H7 (cell line): Measurements from ENCODE around the gene SERTAD2. TPM values are rescaled to one million over a fixed set of nuclear protein-coding genes. Genes with fewer than 3 reads are reported as not detected.

Experiments used
- DNase-seq: peaks from one replicate; pipeline ENCODE4 v3.0.0; 2012
- H3K27me3 ChIP-seq: 2 replicates; pipeline ENCODE4 v1.6.0; 2011; ENCODE audit warnings: mild to moderate bottlenecking, low read length; ENCODE audit not compliant: control insufficient read depth, insufficient read depth
- H3K36me3 ChIP-seq: replicated peaks from 2 replicates; pipeline ENCODE4 v1.5.1; 2011; ENCODE audit warnings: low read length; ENCODE audit not compliant: control insufficient read depth, insufficient read depth
- H3K4me3 ChIP-seq: 2 replicates; pipeline ENCODE4 v1.5.1; 2011; ENCODE audit warnings: low read depth, mild to moderate bottlenecking, control low read depth, low read length, moderate library complexity; ENCODE audit not compliant: insufficient read depth
- total RNA-seq: library from RNA; depleted of rRNA; stranded (reverse); fragments of >200 nt; shearing (Covaris generic); gene quantifications from 2 replicates; pipeline ENCODE4 v1.2.3, GENCODE V29; 2014

SERTAD2 gene
- total RNA-seq, 1 experiment from 2014 or later, result 4.0 TPM

DNA sequence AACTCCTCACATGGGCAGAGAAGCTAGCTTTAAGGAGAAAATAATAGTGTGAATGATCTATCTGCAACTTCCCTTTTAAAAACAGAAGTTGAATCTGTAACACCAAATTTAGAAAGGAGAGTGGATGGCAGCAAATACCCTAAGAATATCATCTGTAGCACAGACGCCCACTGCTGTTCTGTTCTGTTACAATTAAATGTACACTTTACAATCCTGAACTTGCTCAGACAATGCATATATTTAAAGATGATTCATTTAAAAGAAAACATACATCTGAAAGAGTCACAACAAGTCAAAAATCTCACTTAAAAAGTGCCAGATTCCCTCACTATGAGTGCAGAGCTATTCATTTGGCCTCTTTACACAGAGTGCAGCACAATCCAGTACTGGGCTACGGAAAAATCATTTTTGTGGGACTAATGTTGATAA is 8.0 kb upstream of the SERTAD2 start:
- DNase-seq, result no peak
- no peaks in the 10 kb centered on the region for H3K36me3 ChIP-seq
- H3K4me3 ChIP-seq, result no peak overlapping the region
- H3K27me3 ChIP-seq, result no peaks in the 10 kb centered on the region

DNA sequence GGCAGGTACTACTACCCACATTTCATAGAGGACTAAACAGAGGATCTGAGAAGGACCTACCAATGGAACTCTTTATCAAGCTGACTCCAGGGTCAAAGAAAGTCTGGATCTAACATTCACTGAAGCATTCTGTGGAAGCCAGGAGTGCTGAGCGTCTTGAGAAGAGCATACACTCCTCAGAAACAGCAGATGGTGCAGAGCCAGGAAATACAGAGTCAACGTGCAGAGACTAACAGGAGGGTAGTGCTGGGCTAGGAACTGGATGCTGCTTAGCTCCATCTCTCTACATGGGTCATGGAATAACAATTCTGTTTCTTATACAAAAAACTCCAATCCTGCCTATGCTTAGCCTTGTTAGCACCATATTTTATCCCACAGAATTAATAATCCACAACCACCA is 5.5 kb upstream of the SERTAD2 start:
- no peak for DNase-seq
- peaks cover 6% of the 10 kb centered on the region for H3K27me3 ChIP-seq
- no peak overlapping the region for H3K4me3 ChIP-seq
- no peaks in the 10 kb centered on the region for H3K36me3 ChIP-seq

GRCh38 chr2:64658269-64658668 is 4.6 kb upstream of the SERTAD2 start:
- Histone ChIP-seq H3K36me3 (no peaks in the 10 kb centered on the region), H3K27me3 (peaks cover 6% of the 10 kb centered on the region), H3K4me3 (no peak overlapping the region)
- no peak for DNase-seq

DNA sequence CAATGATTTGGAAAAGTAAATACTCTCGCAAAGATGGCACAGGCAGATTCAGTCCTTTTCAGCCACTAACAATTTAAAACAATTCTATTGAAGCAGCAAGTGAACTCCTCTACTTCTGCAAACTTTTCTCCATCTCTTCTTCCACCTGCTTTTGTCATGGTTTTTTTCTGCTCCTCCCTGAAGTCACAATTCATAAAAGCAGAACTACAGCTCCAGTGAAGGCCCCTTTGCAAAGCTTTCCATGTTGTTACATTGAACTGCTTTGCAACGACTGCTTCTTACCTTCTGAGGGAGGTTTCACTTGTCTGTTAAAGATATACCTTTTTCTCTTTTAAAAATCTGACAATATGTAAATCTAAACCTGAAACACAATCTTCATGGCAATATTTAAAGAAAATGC is 3.7 kb upstream of the SERTAD2 start:
- H3K36me3 ChIP-seq, result no peaks in the 10 kb centered on the region
- no peak for DNase-seq
- H3K4me3 ChIP-seq, result no peak overlapping the region
- peaks cover 6% of the 10 kb centered on the region for H3K27me3 ChIP-seq

DNA sequence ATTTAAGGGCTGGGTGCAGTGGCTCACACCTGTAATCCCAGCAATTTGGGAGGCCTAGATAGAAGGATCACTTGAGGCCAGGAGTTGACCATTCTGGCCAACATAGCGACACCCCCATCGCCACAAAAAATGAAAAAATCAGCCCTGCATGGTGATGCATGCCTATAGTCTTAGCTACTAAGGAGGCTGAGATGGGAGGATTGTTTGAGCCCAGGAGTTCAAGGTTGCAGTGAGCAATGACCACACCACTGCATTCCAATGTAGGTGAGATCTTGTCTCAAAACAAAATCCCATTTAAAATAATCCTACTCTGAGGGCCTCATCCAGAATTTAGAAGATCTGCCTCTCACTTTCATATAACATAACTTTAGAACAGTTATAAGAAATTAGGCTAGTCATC is 2.7 kb upstream of the SERTAD2 start:
- Histone ChIP-seq H3K4me3 (no peak overlapping the region), H3K27me3 (peaks cover 11% of the 10 kb centered on the region), H3K36me3 (no peaks in the 10 kb centered on the region)
- DNase-seq, result no peak

GRCh38 chr2:64655873-64656272 is 2.2 kb upstream of the SERTAD2 start:
- no peak for DNase-seq
- Histone ChIP-seq H3K27me3 (peaks cover 11% of the 10 kb centered on the region), H3K4me3 (no peak overlapping the region), H3K36me3 (no peaks in the 10 kb centered on the region)

DNA sequence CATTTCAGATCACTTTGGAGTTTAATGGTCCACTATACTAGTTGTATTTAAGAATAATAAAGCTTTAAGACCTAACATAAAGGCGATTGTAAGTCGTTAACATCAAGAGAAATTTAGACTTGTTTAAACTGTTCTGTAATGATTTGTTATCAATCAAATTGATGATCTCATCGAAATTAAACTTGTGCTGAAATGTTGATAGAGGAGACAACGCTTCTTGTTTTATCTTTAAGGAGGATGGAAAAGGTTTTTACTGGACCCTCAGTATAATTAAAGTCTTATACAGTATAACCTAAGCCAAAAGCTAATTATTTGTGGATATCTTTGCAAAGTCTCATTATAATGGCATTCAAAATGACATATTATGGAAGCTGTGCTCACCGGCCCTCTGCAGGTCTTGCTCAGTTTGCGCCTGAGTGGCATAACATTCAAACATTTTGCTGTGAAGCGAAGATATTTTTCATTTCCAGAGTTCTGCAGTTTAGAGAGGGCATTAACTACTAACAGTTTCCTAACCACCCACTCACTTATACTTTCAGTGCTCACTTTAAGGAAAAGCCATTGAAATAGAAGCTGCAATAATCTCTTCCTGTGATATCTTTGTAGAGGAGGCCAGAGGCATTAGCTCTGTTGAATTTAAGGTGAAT is 1.4 kb upstream of the SERTAD2 start:
- peak overlapping the region; percentile 72 for H3K4me3 ChIP-seq
- DNase-seq, result no peak
- peaks cover 11% of the 10 kb centered on the region for H3K27me3 ChIP-seq
- no peaks in the 10 kb centered on the region for H3K36me3 ChIP-seq

GRCh38 chr2:64654063-64654811 is 524 bp upstream of the SERTAD2 start:
- Histone ChIP-seq H3K4me3 (peak overlapping the region; percentile 72), H3K36me3 (no peaks in the 10 kb centered on the region), H3K27me3 (peaks cover 11% of the 10 kb centered on the region)
- DNase-seq, result no peak

DNA sequence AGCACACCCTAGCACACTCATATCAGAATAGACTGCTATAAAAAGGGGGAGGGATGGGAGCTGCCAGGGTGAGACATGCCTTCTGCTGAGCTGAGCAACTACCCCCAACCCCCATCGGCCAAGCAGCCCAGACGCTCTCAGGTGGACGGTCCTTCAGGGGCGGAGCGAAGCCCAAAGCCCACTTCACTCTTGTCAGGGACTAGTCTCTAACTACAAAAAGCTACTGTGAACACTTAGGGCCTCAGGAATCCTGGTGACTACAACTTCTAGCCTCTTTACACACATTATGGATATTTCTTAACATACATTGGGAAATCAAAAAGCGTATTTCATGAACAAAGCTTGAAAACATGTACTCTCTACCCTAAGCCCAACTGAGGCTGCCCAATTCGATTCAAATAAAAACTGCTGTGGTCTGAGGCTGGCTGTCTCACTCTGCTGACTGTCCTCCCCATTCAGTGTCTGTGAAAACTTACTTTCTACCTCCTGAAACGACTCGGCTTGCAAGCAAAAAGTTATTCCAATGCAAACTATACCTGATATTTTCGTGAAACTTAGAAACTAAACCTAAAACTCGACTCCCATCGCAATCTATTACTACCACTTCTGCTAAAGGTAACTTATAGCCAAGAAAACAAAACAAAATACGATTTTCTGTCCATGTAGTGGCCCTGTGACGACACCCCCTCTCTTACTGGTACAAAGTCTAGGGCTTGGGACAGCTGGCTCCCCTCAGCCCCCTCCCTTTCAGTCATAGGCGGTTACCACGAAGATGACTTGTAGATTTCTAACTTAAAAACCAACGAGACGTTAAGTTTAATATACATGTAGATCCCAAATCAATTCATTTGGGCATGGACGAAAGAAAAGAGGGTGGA is 1.2 kb downstream of the SERTAD2 start:
- DNase-seq, result peak; percentile 62
- no peaks in the 10 kb centered on the region for H3K36me3 ChIP-seq
- H3K27me3 ChIP-seq, result peaks cover 11% of the 10 kb centered on the region
- peak overlapping the region; percentile 75 for H3K4me3 ChIP-seq

DNA sequence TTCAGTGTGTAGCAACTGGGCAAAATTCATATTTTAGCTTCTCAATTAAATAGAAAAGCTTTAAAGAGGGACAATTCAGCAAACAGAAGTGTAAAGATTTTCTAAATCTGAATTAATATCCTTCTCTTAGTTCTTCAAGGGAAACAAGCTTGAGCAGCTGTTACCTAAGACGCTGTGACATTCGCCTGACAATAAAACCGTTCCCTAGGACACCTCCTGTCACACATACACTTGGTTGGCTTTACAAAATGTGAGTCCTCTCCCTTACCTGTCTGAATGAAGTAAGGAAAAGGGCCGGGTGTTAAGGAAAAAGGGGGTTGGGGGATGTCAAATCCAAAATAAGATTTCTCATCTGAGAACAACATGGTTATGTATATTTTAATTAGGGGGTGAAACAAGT is 2.1 kb downstream of the SERTAD2 start:
- no peaks in the 10 kb centered on the region for H3K36me3 ChIP-seq
- peaks cover 11% of the 10 kb centered on the region for H3K27me3 ChIP-seq
- H3K4me3 ChIP-seq, result no peak overlapping the region
- DNase-seq, result no peak

GRCh38 chr2:64650722-64651338 is 2.9 kb downstream of the SERTAD2 start:
- DNase-seq, result no peak
- Histone ChIP-seq H3K36me3 (no peaks in the 10 kb centered on the region), H3K4me3 (no peak overlapping the region), H3K27me3 (peaks cover 11% of the 10 kb centered on the region)

- DNase-seq, result no peak
- Histone ChIP-seq H3K36me3 (no peaks in the 10 kb centered on the region), H3K27me3 (peaks cover 11% of the 10 kb centered on the region), H3K4me3 (no peak overlapping the region)
Observed at GRCh38 chr2:64650296-64650695, 3.4 kb downstream of the SERTAD2 start.

DNA sequence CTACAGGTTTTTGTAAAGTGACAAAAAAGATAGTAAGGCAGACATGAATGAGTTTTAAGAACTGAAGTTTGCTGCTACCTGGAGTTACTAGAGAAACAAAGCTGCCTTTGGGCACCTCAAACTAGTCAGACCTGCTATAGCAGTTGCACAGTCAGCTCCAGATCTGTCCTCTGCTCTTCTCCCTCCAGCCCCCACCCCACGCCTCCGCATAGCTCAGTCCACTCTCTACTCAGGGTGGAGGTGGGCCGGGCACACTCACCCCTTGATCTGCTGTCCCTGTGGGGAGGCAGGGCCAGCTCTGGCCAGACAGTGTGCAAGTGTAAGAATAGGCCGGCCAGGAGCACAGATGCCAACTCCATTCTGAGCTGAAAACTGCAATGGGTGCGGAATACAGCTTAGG is 4.1 kb downstream of the SERTAD2 start:
- no peak overlapping the region for H3K4me3 ChIP-seq
- DNase-seq, result no peak

DNA sequence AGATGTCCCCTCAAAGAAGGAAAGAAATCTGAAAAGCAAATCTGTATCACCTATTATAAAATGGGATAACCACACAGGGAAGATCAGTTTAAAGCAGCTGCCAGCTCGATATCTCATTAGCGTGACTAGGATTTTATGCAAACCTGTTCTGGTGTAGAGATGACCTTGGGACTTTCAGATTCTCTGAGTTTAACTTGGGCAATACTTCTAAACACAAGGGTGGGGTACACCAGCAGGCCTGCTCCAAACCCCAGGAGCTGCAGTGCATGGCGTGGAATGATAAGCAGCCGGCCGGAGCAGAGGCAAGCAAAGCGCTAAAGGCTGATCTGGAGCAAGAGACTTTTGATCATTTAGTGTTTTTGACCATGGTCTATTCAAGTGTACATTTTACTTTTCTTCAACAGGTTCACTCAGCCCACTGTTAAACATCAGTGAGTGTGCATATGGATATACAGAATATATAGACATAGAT is 4.7 kb downstream of the SERTAD2 start:
- DNase-seq, result no peak
- Histone ChIP-seq H3K4me3 (no peak overlapping the region), H3K27me3 (peaks cover 5% of the 10 kb centered on the region; the same call in 1 of the 2 replicates), H3K36me3 (no peaks in the 10 kb centered on the region)

More for the DNA sequence above, 4.1 kb downstream of the SERTAD2 start:
- H3K27me3 ChIP-seq, result peaks cover 7% of the 10 kb centered on the region
- no peaks in the 10 kb centered on the region for H3K36me3 ChIP-seq
